ENCODE results near the gene SKP2. TPM values are rescaled to one million over a fixed set of nuclear protein-coding genes. Genes with fewer than 3 reads are reported as not detected.
"Not testable (repeated sequence)": the region's sequence is repeated elsewhere in the genome, so short reads cannot be mapped to it uniquely, and the experiment has no call there.

SKP2 gene
- total RNA-seq, 1 donor from 2014 or later = 31.4 TPM

- H3K27me3 ChIP-seq (ENCODE audit: insufficient read depth, low read length) = no peaks in the 10 kb centered on the region
- no peaks in the 10 kb centered on the region for H3K4me1 ChIP-seq (ENCODE audit: insufficient read depth, low read length)
- TF ChIP-seq CTCF (IDR thresholded peaks at IDR 0.05; ENCODE audit: insufficient read depth, low read depth, low read length) (no peak), EZH2 (IDR thresholded peaks at IDR 0.05; ENCODE audit: insufficient read depth, low read length) (no peak)
- no peaks in the 10 kb centered on the region for H3K36me3 ChIP-seq (ENCODE audit: insufficient read depth, low read length)
- Mint-ChIP-seq H3K9me3 (ENCODE audit: unreplicated experiment) (peaks cover 8% of the 10 kb centered on the region), H3K36me3 (ENCODE audit: low read depth, unreplicated experiment) (peaks cover 14% of the 10 kb centered on the region), H3K4me3 (ENCODE audit: unreplicated experiment) (no peak overlapping the region), H3K27me3 (ENCODE audit: low read depth, unreplicated experiment) (no peaks in the 10 kb centered on the region), H3K4me1 (ENCODE audit: low read depth, unreplicated experiment) (no peaks in the 10 kb centered on the region), H3K27ac (ENCODE audit: unreplicated experiment) (no peak overlapping the region)
- no peak overlapping the region for H3K27ac ChIP-seq (ENCODE audit: low read depth, low read length)
- no peak overlapping the region for H2AFZ ChIP-seq (ENCODE audit: low read depth, low read length)
- H3K4me3 ChIP-seq (ENCODE audit: insufficient read depth, low read depth, low read length) = no peak overlapping the region
- H4K20me1 ChIP-seq (ENCODE audit: insufficient read depth, low read length) = no peaks in the 10 kb centered on the region
- no peaks in the 10 kb centered on the region for H3K79me2 ChIP-seq (ENCODE audit: insufficient read depth, low read length)
- no peak for FAIRE-seq
- H3K9me3 ChIP-seq (ENCODE audit: insufficient read depth, low read depth, low read length) = no peaks in the 10 kb centered on the region
- H3K4me2 ChIP-seq (ENCODE audit: low read length) = no peak overlapping the region
- no peak for DNase-seq (ENCODE audit: low read depth)
- no peak overlapping the region for H3K9ac ChIP-seq (ENCODE audit: low read length)
Measured at GRCh38 chr5:36128795-36129194, 23.1 kb upstream of the SKP2 start.

- not testable (repeated sequence) for H3K9me3 Mint-ChIP-seq (ENCODE audit: unreplicated experiment); H3K4me3 Mint-ChIP-seq (ENCODE audit: unreplicated experiment); FAIRE-seq; DNase-seq (ENCODE audit: low read depth); H3K4me2 ChIP-seq (ENCODE audit: low read length); H3K27me3 ChIP-seq (ENCODE audit: insufficient read depth, low read length); H3K9me3 ChIP-seq (ENCODE audit: insufficient read depth, low read depth, low read length); H3K4me1 ChIP-seq (ENCODE audit: insufficient read depth, low read length); H3K9ac ChIP-seq (ENCODE audit: low read length); H4K20me1 ChIP-seq (ENCODE audit: insufficient read depth, low read length); H3K4me1 Mint-ChIP-seq (ENCODE audit: low read depth, unreplicated experiment); H3K27ac ChIP-seq (ENCODE audit: low read depth, low read length); H3K79me2 ChIP-seq (ENCODE audit: insufficient read depth, low read length); H3K27me3 Mint-ChIP-seq (ENCODE audit: low read depth, unreplicated experiment); H3K27ac Mint-ChIP-seq (ENCODE audit: unreplicated experiment); H3K4me3 ChIP-seq (ENCODE audit: insufficient read depth, low read depth, low read length); H3K36me3 ChIP-seq (ENCODE audit: insufficient read depth, low read length); H2AFZ ChIP-seq (ENCODE audit: low read depth, low read length)
- peaks cover 14% of the 10 kb centered on the region for H3K36me3 Mint-ChIP-seq (ENCODE audit: low read depth, unreplicated experiment)
Measured at GRCh38 chr5:36129666-36130065, 22.2 kb upstream of the SKP2 start.

- H3K36me3 Mint-ChIP-seq (ENCODE audit: low read depth, unreplicated experiment) = peaks cover 11% of the 10 kb centered on the region
- not testable (repeated sequence) for H3K9ac ChIP-seq (ENCODE audit: low read length); H3K9me3 Mint-ChIP-seq (ENCODE audit: unreplicated experiment); H3K4me2 ChIP-seq (ENCODE audit: low read length); H3K4me3 Mint-ChIP-seq (ENCODE audit: unreplicated experiment); DNase-seq (ENCODE audit: low read depth); H3K27me3 ChIP-seq (ENCODE audit: insufficient read depth, low read length); H3K4me3 ChIP-seq (ENCODE audit: insufficient read depth, low read depth, low read length); H3K4me1 Mint-ChIP-seq (ENCODE audit: low read depth, unreplicated experiment); H3K27ac Mint-ChIP-seq (ENCODE audit: unreplicated experiment); H3K27ac ChIP-seq (ENCODE audit: low read depth, low read length); H2AFZ ChIP-seq (ENCODE audit: low read depth, low read length); H3K27me3 Mint-ChIP-seq (ENCODE audit: low read depth, unreplicated experiment); H3K36me3 ChIP-seq (ENCODE audit: insufficient read depth, low read length); H4K20me1 ChIP-seq (ENCODE audit: insufficient read depth, low read length); FAIRE-seq; H3K9me3 ChIP-seq (ENCODE audit: insufficient read depth, low read depth, low read length); H3K79me2 ChIP-seq (ENCODE audit: insufficient read depth, low read length); H3K4me1 ChIP-seq (ENCODE audit: insufficient read depth, low read length)
Measured at GRCh38 chr5:36133009-36133408, 18.9 kb upstream of the SKP2 start.

GRCh38 chr5:36135988-36136387, 15.9 kb upstream of the SKP2 start:
- H3K9ac ChIP-seq (ENCODE audit: low read length) = no peak overlapping the region
- no peak overlapping the region for H3K4me3 ChIP-seq (ENCODE audit: insufficient read depth, low read depth, low read length)
- no peak overlapping the region for H3K27ac Mint-ChIP-seq (ENCODE audit: unreplicated experiment)
- peaks cover 4% of the 10 kb centered on the region for H3K9me3 ChIP-seq (ENCODE audit: insufficient read depth, low read depth, low read length)
- H3K36me3 ChIP-seq (ENCODE audit: insufficient read depth, low read length) = no peaks in the 10 kb centered on the region
- no peaks in the 10 kb centered on the region for H4K20me1 ChIP-seq (ENCODE audit: insufficient read depth, low read length)
- H2AFZ ChIP-seq (ENCODE audit: low read depth, low read length) = no peak overlapping the region
- no peak for TF ChIP-seq CTCF (IDR thresholded peaks at IDR 0.05; ENCODE audit: insufficient read depth, low read depth, low read length)
- TF ChIP-seq EZH2 (IDR thresholded peaks at IDR 0.05; ENCODE audit: insufficient read depth, low read length) = no peak
- no peak overlapping the region for H3K27ac ChIP-seq (ENCODE audit: low read depth, low read length)
- H3K27me3 ChIP-seq (ENCODE audit: insufficient read depth, low read length) = no peaks in the 10 kb centered on the region
- no peaks in the 10 kb centered on the region for H3K79me2 ChIP-seq (ENCODE audit: insufficient read depth, low read length)
- no peak overlapping the region for H3K4me3 Mint-ChIP-seq (ENCODE audit: unreplicated experiment)
- peaks cover 3% of the 10 kb centered on the region for H3K36me3 Mint-ChIP-seq (ENCODE audit: low read depth, unreplicated experiment)
- no peaks in the 10 kb centered on the region for H3K4me1 ChIP-seq (ENCODE audit: insufficient read depth, low read length)
- H3K9me3 Mint-ChIP-seq (ENCODE audit: unreplicated experiment) = no peaks in the 10 kb centered on the region
- H3K4me1 Mint-ChIP-seq (ENCODE audit: low read depth, unreplicated experiment) = no peaks in the 10 kb centered on the region
- H3K27me3 Mint-ChIP-seq (ENCODE audit: low read depth, unreplicated experiment) = no peaks in the 10 kb centered on the region
- FAIRE-seq = no peak
- H3K4me2 ChIP-seq (ENCODE audit: low read length) = no peak overlapping the region
- DNase-seq (ENCODE audit: low read depth) = no peak

Measured in astrocyte (in vitro differentiated cells and primary cell).